NCI-H82 treated with DMSO at 0.1 percent for 48 hours (cell line): ENCODE measurements around the gene KRTAP4-6.
"Not testable (repeated sequence)": the region's sequence is repeated elsewhere in the genome, so short reads cannot be mapped to it uniquely, and the experiment has no call there.

Experiments used
- DNase-seq: peaks from one replicate; lab custom pipeline; 2025; ENCODE audit not compliant: unreplicated experiment; lab: John Stamatoyannopoulos, UW

KRTAP4-6 gene

DNA sequence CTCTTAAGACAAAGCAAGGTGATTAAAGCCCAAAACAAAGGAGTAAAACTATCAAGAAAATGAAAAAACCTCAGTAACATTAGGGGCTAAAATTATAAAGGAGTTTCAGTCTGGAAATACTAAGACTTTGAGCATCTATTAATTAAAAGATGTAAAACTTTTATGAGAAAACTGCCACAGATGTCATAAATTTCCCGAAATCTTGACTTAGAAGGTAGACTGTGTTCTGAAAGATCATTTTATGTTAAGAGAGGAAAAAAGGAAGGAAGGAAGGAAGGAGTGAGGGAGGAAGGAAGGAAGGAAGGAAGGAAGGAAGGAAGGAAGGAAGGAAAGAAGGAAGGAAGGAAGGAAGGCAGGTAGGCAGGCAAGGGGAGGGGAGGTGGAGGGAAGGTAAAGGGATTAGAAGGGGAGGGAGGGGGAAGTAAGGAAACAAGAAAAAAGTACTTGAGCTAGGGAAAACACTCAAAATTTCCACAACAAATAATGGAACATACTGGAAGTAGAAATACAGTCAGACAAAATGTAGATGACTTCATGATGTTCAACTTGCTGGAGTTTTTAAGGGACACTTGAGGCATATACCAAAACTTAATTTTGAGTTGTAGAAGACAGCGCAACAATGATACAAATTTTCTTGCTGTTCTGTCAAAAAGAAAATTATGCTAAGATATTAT is 7.3 kb upstream of the KRTAP4-6 start:
- DNase-seq = no peak

DNA sequence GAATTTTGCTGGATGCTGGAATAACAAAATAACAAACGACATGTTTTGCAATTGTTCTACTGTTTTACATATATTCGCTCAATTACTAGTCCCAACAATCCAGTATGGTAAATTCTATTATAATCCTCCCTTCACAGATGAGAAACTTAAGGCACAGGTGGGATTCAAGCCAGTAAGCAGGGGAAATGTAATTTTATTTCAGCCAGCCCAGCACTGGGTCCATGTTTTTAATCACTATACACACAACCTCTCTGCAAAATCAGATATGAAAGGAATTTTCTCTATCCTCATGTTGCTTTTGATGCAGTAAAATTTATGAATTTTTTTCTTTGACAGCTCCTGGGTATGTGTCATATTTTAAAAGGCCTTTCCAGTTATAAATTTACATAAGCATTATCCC is 4.9 kb upstream of the KRTAP4-6 start:
- DNase-seq = no peak

DNA sequence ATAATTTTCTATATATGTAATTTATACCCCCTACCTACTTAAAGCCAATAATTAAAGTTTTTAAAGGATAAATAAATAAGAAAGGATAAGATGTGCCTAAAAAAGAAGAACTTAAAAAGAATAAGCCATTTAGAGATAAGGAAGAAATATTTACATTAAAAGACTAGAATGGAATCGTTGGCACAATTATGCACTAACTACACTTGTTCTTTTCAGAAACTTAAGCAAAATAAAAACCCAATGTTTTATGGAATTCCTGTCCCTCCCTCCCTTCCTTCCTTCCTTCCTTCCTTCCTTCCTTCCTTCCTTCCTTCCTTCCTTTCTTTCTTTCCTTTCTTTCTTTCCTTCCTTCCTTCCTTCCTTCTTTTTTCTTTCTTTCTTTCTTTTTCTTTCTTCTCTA is 4.5 kb upstream of the KRTAP4-6 start:
- DNase-seq = no peak

DNA sequence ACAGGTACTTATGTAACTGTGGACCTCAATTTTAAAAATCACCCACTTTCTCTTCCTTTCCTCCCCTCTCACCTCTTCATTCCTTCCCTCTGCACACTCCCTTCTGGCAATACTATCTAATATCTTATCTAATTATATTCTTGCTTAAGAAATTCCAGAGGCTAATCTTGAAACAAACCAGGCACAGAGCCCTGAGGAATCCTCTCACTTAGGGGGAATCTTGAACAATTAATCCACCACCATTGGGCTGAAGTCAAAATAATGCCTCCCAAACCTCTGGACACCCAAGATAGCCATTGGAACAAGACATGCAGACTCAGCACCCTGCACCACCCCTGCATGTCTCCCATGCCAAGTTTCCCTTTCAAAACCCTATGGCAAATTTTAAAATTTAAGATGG is 1.0 kb upstream of the KRTAP4-6 start:
- no peak for DNase-seq

DNA sequence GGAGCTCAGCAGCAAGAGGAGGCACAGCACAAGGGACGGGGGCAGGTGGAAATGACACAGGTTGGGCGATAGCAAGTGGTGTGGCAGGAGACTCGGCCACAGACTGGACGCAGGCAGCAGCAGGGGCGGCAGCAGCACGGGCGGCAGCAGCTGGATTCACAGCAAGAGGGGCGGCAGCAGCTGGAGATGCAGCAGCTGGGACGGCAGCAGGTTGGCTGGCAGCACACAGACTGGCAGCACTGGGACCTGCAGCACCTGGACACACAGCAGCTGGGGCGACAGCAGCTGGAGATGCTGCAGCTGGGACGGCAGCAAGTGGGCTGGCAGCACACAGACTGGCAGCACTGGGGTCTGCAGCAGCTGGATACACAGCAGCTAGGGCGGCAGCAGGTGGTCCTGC is 479 bp downstream of the KRTAP4-6 start:
- DNase-seq = not testable (repeated sequence)

DNA sequence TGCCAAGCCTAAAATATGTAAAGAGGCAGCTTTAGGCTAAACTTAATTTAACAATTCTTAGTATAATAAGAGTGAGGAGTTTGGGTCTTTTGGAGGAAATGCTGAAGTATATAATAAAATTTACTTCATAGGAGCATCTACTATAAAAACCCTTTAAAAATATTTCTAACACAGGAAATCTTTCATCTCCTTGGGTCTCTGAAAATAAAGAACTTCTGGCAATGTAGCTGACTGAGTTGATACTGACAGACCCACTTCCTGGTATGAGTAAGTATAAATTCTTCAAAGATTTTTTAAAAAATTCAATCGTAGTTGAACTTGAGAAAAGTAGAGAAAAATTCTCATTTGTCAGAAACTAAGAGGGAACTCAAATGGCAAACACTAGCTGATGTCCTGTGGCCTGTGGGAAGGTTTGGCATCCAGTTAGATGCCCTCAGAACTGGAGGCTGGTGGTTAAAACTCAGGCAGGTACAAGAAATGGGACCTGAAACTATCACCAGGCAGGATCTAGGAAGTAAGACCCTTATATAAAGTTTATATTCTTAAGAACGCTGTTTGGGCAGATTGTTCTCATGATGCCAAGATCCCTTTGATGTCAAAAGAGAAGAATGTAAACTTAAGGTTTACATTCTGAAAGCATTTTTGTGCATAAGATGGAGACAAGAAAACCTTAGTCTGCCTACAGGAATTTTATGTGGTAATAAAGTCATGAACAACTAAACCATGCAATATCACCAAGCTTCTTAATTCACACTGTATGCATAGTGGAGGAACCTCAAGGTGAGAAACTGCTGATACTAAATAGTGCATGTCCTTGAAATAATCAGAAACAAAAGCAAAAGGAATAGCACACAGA is 6.2 kb downstream of the KRTAP4-6 start:
- no peak for DNase-seq

DNA sequence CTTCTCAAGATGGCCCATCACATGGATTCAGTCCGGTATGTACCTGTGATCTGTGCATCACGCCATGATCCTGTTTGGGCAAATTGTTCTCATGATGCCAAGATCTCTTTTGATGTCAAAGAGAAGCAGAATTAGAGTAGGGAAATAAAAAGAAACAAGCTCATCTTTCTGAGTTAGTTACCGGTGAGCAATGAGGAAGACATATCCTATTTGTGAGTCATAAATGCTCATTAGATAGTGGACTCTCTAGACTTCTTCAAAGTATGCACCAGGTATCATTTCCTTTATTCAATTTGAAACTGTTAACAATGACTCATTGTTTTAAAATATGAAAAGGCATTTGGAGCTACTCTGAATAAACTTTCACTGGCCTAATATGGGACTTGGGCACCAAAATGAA is 8.4 kb downstream of the KRTAP4-6 start:
- no peak for DNase-seq

DNA sequence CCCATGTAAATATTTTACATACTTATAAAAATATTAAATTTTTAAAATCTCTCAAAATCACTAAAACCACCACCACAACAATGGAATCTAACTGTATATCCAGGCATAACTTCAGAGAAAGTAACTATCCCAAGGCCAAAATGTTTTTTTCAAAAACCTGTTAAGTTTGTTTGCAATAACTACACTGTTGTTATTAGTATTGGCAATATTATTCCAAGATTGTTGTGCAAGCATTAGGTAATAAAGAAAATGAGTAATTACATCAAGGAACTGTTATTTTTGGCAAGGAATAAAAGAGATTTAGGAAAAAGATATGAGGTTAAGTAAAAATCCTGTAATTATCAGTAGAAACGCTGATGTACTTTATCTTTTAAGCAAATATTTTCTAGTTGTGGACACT is 13.0 kb downstream of the KRTAP4-6 start:
- no peak for DNase-seq

DNA sequence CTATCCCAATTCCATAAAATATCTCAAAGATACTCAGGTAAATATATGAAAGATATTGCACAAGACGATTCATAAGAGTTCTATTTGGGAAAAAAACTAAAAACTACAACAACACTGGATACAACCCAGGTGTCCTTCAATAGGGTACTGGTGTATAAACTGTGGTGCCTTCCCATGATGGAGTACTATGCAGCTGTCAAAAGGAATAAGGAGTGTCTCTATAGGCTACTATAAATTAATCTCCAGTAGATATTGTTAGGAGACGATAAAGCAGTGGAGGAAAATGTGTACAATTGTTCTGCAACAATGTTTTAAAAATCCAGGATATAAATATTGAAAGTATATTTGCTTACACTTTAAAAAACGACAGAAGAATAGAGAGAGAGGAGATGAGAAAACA is 13.9 kb downstream of the KRTAP4-6 start:
- no peak for DNase-seq

DNA sequence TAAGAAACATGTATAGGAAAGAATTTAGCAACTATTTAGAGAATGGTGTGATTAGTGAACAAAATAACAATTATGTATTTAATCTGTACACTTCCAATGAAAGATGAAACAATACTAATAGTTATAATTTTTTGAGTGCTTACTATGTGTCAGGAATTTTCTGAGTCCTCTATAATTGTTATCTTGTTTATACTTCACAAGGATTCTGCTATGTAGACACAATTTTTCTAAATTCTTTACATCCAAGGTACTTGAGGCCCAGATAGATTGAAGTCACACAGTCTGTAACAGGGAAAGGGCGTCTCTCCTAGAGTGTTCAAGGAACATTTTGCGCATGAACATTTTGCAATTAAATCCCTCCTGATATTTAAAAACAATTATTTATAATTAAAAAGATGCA is 15.3 kb downstream of the KRTAP4-6 start:
- no peak for DNase-seq

DNA sequence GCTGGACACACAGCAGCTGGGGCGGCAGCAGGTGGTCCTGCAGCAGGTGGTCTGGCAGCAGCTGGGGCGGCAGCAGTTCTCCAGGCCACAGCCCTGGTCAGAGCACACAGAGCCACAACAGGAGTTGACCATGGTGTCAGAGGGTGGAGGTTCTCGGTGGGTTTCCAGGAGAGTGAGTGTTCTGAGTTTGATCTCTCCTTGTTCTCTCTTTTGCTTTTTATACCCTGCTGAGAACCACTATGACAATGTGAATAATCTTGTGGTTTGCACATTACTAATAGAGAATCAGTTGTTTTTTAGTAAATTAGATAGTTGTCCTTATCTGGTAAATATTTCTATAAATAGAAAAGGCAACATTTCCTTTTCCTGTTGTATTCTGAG is 16.4 kb downstream of the KRTAP4-6 start, which contains the start of gene KRTAP4-12:
Gene KRTAP4-12 (minus strand): TSS at position 192 of the 381 bp plus-strand sequence. CDS start 60 bp downstream, at position 132.
- DNase-seq = not testable (repeated sequence)

DNA sequence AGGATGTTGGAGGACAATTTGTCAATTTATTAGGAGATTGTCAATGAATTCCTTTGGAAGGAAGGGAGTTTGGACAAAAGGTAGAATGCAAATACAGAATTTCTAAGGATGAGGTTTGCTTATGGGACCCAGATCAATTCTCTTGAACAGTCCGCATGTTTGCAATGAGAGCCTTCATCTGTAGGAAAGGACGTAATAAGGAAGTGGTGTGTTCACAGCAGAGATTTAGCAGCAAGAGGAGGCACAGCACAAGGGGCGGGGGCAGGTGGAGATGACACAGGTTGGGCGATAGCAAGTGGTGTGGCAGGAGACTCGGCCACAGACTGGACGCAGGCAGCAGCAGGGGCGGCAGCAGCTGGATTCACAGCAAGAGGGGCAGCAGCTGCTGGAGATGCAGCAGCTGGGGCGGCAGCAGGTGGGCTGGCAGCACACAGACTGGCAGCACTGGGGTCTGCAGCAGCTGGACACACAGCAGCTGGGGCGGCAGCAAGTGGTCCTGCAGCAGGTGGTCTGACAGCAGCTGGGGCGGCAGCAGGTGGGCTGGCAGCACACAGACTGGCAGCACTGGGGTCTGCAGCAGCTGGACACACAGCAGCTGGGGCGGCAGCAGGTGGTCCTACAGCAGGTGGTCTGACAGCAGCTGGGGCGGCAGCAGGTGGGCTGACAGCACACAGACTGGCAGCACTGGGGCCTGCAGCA is 16.9 kb downstream of the KRTAP4-6 start:
- not testable (repeated sequence) for DNase-seq

DNA sequence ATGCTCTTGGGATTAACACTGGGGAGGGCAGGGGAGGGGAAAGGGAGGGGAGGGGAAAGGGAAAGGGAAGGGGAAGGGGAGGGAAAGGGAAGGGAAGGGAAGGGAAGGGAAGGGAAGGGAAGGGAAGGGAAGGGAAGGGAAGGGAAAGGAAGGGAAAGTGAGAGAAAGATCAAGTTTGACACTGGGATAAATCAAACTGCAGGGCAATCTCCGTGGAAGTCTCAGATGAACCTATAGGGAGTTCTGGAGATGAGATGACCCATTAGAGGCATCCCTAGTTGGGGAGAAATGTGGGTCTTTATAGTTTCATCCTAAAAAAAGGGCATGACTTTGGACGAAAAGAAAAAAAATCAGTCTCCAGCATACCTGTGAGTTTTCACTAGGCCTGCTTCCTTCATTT is 18.6 kb downstream of the KRTAP4-6 start:
- DNase-seq = no peak

DNA sequence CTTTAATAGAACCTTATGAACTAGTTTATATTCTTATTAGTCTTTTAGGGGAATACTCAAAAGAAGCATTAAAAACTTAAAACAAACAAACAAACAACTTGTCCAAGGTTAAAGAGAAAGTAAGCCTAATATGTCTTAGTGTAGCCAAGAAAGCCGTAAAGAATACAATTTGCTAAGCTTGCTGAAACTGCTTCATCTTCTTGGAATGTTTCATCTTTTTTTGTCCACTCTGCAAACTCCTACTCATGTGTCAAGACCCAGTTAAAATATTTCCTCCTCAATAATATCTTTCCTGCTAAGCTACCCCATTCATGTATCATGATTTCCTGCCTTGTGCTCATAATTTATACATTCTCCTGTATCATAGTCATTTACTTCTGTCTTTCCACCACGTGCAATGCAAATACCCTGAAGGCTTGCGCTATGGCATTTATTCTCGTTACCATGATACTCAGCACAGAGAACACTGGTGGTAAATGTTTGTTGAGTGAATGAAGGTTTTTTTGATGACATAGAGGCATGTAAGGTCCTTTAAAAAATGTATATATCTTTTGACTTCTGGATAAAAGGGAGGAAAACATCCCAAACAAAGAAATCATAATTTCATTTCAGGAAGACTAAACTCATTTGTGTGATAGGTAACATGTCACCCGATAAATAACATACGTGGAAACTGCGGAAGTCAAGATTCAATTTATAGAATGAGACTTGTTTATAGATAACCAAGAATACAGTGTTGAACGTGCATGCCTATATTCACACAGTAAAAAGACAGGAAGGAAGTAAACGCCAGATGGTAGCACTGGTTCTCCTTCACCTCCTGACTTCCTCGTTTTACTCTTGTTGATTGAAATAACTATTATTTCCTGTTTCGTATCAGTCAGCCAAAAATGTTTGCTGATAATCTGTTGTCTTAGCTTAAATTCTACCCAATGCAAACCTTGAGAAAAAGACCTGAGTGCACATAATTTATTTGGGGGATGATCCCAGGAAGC is 20.4 kb downstream of the KRTAP4-6 start:
- DNase-seq = not testable (repeated sequence)

DNA sequence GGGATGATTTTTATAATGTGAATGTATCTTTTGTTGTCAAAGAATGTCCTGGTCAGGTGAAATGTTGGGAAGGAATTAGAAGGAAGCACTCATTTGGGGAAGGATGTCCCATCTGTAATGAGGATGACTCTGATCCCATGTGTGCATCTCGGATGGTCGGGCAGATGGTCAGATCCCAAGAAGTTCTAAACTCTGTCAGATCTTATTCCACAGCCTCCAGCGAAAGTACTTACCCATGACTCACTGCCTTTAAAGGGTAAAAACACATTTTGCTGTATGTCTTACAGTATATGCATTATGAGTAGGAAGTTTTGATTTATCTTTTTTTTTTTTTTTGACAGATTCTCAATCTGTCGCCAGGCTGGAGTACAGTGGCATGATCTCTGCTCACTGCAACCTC is 21.6 kb downstream of the KRTAP4-6 start:
- no peak for DNase-seq

DNA sequence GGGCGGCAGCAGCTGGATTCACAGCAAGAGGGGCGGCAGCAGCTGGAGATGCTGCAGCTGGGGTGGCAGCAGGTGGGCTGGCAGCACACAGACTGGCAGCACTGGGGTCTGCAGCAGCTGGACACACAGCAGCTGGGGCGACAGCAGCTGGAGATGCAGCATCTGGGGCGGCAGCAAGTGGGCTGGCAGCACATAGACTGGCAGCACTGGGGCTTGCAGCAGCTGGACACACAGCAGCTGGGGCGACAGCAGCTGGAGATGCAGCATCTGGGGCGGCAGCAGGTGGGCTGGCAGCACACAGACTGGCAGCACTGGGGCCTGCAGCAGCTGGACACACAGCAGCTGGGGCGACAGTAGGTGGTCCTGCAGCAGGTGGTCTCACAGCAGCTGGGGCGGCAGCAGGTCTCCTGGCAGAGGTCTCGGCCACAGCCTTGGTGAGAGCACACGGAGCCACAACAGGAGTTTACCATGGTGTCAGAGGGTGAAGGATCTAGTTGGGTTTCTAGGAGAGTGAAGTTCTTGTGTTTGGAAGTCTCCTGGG is 22.4 kb downstream of the KRTAP4-6 start, which contains the start of gene KRTAP4-11:
Gene KRTAP4-11 (minus strand): TSS at position 528 of the 541 bp plus-strand sequence. CDS start 58 bp downstream, at position 470.
- not testable (repeated sequence) for DNase-seq

DNA sequence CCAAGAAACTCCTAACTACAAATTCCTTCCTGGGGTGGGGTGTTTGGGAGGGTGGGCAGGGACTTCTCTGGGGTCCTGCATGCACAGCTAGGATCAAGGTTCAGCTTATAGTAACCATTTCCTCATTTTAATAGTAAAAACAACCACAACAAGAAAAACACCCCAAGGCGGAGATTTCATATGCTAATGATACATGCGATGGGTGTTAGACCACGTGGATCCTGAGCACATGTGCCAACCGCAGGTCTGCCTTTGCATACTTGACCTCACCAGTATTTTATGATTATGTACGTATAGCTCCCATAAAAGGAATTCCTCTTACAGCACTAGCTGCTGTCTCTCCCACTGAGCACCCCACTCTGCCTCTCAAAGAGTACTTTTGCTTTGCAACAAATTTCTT is 24.0 kb downstream of the KRTAP4-6 start:
- DNase-seq = no peak

DNA sequence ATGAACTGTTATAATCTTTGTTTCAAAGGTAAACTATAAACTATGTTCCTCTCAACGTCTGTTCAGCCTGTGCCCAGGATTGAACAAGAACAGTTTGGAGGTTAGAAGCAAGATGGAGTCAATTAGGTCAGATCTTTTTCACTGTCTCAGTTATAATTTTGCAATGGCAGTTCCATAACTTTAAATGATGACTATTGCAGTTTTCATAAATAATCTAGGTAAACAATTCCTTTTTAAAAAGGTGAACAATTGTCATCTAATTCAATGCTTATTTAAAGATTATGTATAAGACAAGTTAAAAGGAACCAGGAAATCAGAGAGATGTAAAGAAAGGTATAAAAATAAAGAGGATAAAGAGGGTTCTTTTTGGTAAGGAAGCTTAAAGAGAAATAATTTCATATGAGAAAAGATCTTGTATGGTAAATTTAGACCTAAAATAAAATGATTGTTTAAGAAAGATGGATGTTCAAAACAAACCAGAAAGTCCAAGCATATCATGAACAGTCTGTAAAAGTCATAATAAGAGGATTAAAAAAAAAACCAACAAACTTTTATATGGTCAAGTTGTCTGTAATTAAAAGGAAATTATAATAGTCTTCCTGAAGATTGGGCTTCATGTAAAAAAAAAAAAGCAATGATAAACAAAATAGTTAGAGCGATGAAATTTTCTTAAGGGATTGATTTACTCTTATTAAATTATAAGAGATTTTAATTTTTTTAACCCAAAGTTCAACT is 29.0 kb downstream of the KRTAP4-6 start:
- DNase-seq = no peak

DNA sequence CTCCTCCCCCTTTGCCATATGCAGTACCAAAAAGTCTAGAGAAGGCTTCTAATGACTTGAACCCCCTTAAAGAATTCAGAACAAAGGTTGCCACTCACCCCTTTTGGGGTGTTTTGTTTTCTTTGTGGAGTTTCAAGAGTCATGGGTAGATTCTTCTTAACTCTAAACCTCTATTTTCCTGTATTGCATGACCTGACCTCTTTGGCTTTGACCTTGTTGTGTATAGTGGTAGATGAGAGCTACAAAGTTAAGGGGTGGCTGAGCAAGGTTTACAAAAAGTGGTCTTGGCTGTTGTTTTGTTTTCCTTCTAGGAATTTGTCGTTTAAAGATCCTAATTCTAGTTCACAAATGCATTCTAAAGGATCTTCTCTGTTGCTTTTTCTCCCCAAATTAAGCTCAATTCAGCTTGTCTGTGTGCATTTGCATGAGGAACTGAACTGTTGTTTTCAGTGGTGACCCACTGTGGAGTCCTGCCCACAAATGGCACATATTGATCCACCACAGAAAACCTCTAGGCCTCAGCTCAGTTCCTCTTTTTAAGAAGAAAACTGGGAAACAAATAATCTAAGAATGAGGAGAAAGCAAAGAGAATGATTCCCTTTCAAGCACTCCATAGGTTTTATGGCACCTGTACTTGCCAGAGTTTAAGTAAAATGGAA is 31.5 kb downstream of the KRTAP4-6 start:
- not testable (repeated sequence) for DNase-seq
